ENCODE data around the gene ZFAND4. TPM values are rescaled to one million over a fixed set of nuclear protein-coding genes. Genes with fewer than 3 reads are reported as not detected.
A peak's percentile ranks its signal among the peaks of the same experiment; 100 is the strongest.

ZFAND4 gene
- total and polyA plus RNA-seq, 9 donors = 4.4 to 21.9 (median 15.1) TPM

DNA sequence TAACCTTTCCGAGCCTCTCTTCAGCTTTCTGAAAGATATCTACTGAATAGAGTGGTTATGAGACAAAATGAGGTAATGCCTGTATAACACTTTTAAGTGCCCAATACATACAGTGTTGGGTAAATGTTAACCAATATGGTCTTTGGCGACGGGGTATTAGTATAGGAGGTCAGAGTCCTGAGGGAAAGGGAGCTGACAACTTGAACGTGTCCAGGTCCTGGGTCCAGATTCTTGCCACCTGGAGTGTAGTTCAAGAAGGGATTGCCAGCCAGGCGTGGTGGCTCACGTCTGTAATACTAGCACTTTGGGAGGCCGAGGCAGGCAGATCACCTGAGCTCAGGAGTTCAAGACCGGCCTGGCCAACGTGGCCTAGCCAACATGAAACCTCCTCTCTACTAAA, 76.0 kb downstream of the ZFAND4 start:
- Histone ChIP-seq H3K4me1 (ENCODE audit: insufficient read depth) (peaks cover 2% of the 10 kb centered on the region), H3K36me3 (no peaks in the 10 kb centered on the region), H3K27me3 (no peaks in the 10 kb centered on the region), H3K27ac (no peak overlapping the region), H3K9me3 (no peaks in the 10 kb centered on the region), H3K4me3 (no peak overlapping the region)
- TF ChIP-seq, protein P1, sequence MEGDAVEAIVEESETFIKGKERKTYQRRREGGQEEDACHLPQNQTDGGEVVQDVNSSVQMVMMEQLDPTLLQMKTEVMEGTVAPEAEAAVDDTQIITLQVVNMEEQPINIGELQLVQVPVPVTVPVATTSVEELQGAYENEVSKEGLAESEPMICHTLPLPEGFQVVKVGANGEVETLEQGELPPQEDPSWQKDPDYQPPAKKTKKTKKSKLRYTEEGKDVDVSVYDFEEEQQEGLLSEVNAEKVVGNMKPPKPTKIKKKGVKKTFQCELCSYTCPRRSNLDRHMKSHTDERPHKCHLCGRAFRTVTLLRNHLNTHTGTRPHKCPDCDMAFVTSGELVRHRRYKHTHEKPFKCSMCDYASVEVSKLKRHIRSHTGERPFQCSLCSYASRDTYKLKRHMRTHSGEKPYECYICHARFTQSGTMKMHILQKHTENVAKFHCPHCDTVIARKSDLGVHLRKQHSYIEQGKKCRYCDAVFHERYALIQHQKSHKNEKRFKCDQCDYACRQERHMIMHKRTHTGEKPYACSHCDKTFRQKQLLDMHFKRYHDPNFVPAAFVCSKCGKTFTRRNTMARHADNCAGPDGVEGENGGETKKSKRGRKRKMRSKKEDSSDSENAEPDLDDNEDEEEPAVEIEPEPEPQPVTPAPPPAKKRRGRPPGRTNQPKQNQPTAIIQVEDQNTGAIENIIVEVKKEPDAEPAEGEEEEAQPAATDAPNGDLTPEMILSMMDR (IDR thresholded peaks at IDR 0.05) = no peak
- no peak for TF ChIP-seq POLR2A (IDR thresholded peaks at IDR 0.05)
- TF ChIP-seq EP300 (IDR thresholded peaks at IDR 0.05) = no peak
- intact Hi-C loops (cut with DNase I) = no loop called here
- WGBS, 3 donors = 78 to 88% (median 81%) methylated on average over 9 of the region's 9 CpGs
- no peak for DNase-seq

DNA sequence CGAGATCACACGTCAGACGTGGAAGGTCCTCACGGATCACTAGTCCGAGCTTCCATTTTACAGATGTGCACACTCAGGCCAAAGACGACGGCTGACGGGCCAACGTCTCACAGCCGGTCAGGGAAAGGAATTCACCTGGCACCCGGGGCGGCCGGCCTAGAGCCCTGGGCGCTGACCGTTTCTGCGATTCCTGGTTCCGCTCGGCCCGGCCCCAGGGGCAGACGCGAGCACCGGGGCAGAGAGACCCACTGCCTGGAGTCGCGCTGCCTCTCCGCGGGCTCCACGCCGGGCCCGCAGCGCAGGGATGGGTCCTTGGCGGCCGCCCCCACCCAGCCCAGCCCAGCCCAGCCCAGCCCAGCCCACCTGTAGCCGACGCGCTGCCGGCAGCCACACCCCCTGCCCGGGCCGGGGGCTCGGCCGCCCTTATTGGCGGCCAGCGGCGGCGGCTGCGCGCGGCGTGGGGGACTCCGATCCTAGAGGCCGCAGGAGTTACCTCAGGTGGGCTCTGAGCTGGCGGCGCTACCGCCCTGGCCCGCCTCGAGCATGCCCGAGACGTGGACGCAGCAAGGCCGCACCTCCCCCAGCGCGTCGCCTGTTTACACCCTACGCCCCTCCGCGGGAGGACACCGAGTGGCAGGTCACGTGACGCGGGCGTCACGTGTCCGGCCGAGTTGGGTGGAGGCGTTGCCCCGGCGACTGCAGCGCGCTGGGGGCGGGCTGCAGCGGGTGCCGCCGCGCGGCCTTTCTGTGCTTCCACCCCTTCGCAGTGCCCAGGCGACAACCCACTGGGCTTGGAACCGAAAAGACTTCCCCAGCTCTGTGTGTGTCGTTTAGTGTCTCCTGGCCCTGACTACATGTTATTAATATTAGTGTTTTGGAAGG, 78.1 kb downstream of the ZFAND4 start:
- Histone ChIP-seq H3K27ac (peak overlapping the region; percentile 50 to 57), H3K4me3 (peak overlapping the region; percentile 94), H3K9me3 (no peaks in the 10 kb centered on the region), H3K27me3 (no peaks in the 10 kb centered on the region), H3K4me1 (ENCODE audit: insufficient read depth) (peaks cover 2% of the 10 kb centered on the region), H3K36me3 (no peaks in the 10 kb centered on the region)
- TF ChIP-seq, protein P1 (IDR thresholded peaks at IDR 0.05) = peak in 1 of 3 donors; percentile 27
- TF ChIP-seq EP300 (IDR thresholded peaks at IDR 0.05) (no peak), POLR2A (IDR thresholded peaks at IDR 0.05) (peak; percentile 39)
- peak; percentile 87 to 93 (median 91) for DNase-seq
- 0 to 1% (median 0%) methylated on average over 44 to 88 of the region's 88 CpGs for WGBS, 3 donors
- intact Hi-C loops (cut with DNase I) = loop anchor here in 1 of 4 donors (5.0 kb wide), 1 partner anchor 137 kb away; no protein-coding TSS in a partner anchor

DNA sequence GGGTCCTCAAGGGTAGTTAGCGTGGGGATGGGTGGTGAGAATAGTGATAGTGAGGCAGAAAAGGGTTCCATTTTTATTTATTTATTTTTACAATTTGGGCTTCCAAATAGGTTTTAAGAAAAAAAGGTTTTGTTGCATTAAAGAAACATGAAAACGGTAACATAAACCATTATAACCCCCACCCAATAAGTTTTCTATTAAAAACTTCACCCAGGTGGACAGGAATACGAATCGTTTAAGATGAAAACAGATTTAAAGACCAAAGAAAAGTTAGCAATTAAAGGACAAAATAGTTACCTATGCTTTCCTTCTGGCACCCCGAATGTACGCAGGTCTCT, 78.7 kb downstream of the ZFAND4 start:
- Histone ChIP-seq H3K9me3 (no peaks in the 10 kb centered on the region), H3K36me3 (no peaks in the 10 kb centered on the region), H3K4me3 (peak overlapping the region; percentile 94), H3K27ac (no peak overlapping the region), H3K27me3 (no peaks in the 10 kb centered on the region), H3K4me1 (ENCODE audit: insufficient read depth) (peaks cover 2% of the 10 kb centered on the region)
- no peak for DNase-seq
- 12 to 13% (median 12%) methylated on average over 6 of the region's 6 CpGs for WGBS, 3 donors
- TF ChIP-seq EP300 (IDR thresholded peaks at IDR 0.05) (no peak), POLR2A (IDR thresholded peaks at IDR 0.05) (no peak)
- TF ChIP-seq, protein P1 (IDR thresholded peaks at IDR 0.05) = no peak
- intact Hi-C loops (cut with DNase I) = loop anchor here in 1 of 4 donors (5.0 kb wide), 1 partner anchor 137 kb away; no protein-coding TSS in a partner anchor

DNA sequence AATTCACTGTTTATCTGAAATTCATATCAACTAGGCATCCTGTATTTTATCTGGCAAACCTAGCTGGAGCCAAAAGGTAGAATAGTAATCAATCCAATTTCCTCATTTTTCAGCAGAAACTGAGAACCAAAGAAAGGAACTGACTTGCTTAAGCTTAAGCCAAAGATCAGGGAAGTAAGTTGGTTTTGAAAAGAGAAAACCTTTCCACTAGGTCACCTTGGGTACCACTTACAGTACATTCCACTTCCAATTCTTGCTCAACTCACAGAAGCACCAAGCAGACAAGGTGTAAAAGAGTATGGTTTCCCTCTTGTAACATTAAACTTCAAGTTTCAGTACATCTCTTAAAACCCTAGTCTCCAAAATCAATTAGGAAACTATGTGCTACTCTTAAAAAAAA, 79.6 kb downstream of the ZFAND4 start:
- Histone ChIP-seq H3K4me3 (peak overlapping the region; percentile 94), H3K4me1 (ENCODE audit: insufficient read depth) (peaks cover 2% of the 10 kb centered on the region), H3K36me3 (no peaks in the 10 kb centered on the region), H3K27me3 (no peaks in the 10 kb centered on the region), H3K9me3 (no peaks in the 10 kb centered on the region), H3K27ac (no peak overlapping the region)
- DNase-seq = no peak
- intact Hi-C loops (cut with DNase I) = loop anchor here in 1 of 4 donors (5.0 kb wide), 1 partner anchor 136 kb away; no protein-coding TSS in a partner anchor
- no peak for TF ChIP-seq EP300 (IDR thresholded peaks at IDR 0.05)
- TF ChIP-seq, protein P1 (IDR thresholded peaks at IDR 0.05) = no peak
- no peak for TF ChIP-seq POLR2A (IDR thresholded peaks at IDR 0.05)

Data from ovary (tissue), 9 donors.